GM18508 (cell line): ENCODE data around the gene SBNO2.

ENCODE experiments used
- ATAC-seq: cut with Tn5 transposase; IDR thresholded peaks from one replicate; pipeline ENCODE4 v1.9.1; 2021; ENCODE audit warnings: moderate number of reproducible peaks; ENCODE audit not compliant: insufficient read depth, unreplicated experiment

The SBNO2 gene

DNA sequence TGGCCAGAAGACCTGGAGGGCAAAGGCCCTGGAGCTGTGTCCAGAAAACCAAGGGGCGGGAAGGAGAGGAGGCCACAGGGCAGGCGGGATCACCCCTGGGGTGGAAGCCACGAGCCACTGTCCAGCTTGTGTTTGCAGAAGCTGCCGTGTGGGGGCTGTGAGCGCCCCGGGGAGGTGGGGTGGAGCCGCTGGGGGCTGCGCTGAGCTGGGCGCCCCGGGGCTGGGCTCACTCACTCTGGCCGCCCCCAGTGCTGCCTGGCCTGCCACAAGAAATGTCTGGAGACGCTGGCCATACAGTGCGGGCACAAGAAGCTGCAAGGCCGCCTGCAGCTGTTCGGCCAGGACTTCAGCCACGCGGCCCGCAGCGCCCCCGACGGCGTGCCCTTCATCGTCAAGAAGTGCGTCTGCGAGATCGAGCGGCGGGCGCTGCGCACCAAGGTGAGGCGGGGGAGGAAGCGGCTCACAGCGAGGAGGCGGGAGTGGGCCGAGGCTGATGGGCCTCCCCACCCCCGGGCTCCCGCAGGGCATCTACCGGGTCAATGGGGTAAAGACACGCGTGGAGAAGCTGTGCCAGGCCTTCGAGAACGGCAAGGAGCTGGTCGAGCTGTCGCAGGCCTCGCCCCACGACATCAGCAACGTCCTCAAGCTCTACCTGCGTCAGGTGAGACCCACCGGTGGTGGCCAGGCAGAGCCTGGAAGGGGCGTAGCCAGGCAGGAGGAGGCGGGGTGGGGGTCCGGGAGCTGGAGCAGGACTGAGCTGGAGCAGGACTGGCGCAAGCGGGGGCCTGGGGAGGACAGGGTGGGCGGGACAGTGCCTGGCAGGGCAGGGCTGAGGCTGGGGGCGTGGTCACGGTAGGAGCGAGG lies 92.5 kb downstream of the SBNO2 start:
- ATAC-seq, result no peak

GRCh38 chr19:1080360-1081161 lies 93.5 kb downstream of the SBNO2 start:
- no peak for ATAC-seq

DNA sequence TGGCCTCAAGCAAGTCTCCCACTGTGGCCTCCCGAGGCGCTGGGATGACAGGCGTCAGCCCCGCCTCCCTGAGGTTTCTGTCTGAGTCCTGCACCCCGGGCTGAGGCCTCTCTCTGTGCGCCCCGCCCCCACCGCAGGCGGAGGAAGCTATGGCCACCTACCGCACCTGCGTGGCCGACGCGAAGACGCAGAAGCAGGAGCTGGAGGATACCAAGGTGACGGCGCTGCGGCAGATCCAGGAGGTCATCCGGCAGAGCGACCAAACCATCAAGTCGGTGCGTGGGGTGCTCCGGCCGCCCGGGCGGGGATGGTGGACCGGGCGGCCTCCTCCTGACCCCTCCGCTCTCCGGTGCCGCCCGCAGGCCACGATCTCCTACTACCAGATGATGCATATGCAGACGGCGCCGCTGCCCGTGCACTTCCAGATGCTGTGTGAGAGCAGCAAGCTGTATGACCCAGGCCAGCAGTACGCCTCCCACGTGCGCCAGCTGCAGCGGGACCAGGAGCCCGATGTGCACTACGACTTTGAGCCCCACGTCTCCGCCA lies 94.4 kb downstream of the SBNO2 start:
- ATAC-seq, result no peak

- ATAC-seq, result no peak
These were observed 97.1 kb downstream of the SBNO2 start for GRCh38 chr19:1076951-1077350.

GRCh38 chr19:1076046-1076386 lies 98.1 kb downstream of the SBNO2 start:
- no peak for ATAC-seq

DNA sequence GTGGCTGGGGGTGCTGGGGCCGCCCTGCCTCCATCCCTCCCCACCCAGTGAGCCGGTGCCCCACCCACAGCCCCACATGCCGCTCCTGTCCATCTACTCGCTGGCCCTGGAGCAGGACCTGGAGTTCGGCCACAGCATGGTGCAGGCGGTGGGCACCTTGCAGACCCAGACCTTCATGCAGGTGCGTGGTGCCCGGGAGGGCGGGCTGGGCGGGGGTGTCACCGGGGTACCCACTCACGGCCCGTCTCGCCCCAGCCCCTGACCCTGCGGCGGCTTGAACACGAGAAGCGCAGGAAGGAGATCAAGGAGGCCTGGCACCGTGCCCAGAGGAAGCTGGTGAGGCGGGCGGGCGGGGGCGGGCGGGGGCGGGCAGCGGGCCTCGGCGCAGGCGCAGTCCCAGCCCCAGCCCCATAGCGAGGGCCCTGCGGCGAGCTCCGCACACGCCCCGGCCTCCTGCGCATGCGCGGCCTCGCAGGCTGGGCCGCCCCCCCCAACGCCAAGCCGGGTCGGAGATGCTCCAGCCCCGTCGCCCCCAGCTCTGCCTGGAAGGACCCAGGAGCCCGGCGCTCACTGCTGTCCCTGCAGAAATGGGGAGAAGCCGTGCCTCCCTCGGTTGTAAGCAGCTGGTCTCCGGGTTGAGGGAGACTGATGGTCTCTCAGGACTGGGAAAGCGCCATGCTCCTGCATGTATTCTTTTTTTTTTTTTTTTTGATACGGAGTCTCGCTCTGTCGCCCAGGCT lies 99.4 kb downstream of the SBNO2 start:
- no peak for ATAC-seq

DNA sequence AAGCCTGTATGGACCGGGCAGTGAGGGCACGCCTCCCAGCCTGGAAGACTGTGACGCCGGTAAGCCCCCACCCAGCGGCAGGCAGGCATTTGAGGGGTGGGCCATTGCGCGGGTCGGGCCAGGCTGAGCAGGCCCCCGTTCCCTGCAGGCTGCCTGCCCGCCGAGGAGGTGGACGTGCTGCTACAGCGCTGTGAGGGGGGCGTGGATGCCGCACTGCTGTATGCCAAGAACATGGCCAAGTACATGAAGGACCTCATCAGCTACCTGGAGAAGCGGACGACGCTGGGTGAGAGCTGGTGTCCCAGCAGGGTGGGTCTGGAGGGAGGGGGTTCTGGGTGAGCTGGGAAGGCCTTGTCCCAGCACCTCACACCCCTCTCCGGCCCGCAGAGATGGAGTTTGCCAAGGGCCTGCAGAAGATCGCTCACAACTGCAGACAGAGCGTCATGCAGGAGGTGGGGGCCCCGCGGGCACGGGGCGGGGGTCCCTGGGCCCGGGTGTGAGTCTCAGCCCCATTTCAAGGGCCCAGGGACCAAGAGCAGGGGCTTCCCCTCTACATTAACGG lies 100.0 kb downstream of the SBNO2 start:
- no peak for ATAC-seq

GRCh38 chr19:1073063-1073955 lies 100.8 kb downstream of the SBNO2 start:
- no peak for ATAC-seq

DNA sequence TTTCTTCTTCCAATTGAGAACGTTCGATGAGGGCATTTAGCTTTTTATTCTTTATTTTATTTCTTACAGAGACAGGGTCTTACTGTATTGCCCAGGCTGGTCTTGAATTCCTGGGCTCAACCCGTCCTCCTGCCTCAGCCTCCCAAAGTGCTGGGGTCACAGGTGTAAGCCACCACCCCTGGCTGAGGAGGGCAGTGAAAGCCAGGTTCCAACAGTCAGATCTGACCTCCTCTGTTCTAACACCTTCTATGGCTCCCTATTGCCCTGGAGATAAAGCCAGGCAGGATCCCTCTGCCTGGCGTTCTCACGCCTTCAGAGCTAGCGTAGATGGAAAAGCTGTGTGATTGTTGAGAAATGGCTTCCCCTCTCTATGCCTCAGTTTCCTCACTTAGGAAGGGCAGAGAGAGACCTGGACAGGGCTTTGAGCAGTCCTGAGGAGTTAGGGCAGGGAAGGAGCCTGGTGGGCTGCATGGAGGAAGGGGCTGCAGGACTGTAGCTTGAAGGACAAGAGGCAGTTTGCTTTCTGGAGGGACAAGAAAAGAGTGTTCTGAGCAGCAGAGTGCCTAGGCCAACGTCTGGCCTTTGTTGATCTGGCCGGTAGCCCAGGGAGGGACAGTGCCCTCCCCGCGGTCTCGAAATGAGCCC lies 101.6 kb downstream of the SBNO2 start:
- ATAC-seq, result no peak

GRCh38 chr19:1070931-1071791 lies 102.9 kb downstream of the SBNO2 start:
- ATAC-seq, result no peak

DNA sequence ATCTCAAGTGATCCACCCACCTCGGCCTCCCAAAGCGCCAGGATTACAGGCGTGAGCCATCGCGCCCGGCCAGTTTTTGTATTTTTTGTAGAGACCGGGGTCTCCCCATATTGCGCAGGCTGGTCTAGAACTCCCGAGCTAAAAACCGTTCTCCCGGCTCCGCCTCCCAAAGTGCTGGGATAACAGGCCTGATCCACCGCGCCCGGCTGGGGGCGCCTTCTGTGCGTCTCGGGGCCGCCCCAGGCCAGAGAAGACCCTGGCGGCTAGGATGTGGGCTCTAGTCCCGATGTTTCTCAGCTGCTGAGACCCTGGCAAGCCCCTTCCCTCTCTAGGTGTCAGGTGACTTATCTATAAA lies 103.5 kb downstream of the SBNO2 start:
- no peak for ATAC-seq

GRCh38 chr19:1069009-1069779 lies 104.9 kb downstream of the SBNO2 start:
- ATAC-seq, result no peak

- ATAC-seq, result no peak
These were observed 105.8 kb downstream of the SBNO2 start for GRCh38 chr19:1068009-1069001.

GRCh38 chr19:1067341-1067957 lies 106.6 kb downstream of the SBNO2 start:
- ATAC-seq, result no peak

GRCh38 chr19:1066748-1067340 lies 107.2 kb downstream of the SBNO2 start, which contains the start of gene ARHGAP45:
TSS of gene ARHGAP45 (plus strand) at chr19:1067167. CDS start at chr19:1067406, 239 bp downstream.
- ATAC-seq, result no peak
